Stimulated activated CD4-positive, alpha-beta T cell treated with anti-CD3 and anti-CD28 coated beads, Interleukin-4, amount 100 ng/mL, for 1 hour (primary cell): ENCODE results near the gene AGAP1.

Experiments used
- DNase-seq: peaks from one replicate; pipeline ENCODE4 v3.0.0-alpha.2; 2020

The AGAP1 gene

DNA sequence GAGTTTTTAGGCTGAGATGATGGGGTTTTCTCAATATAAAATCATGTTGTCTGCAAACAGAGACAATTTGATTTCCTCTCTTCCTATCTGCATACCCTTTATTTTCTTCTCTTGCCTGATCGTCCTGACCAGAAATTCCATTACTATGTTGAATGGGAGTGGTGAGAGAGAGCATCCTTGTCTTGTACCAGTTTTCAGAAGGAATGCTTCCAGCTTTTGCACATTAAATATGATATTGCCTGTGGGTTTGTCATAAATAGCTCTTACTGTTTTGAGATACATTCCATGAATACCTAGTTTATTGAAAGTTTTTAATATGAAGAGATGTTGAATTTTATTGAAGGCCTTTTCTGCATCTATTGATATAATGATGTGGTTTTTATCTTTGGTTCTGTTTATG is 492.5 kb downstream of the AGAP1 start:
- DNase-seq = no peak

GRCh38 chr2:235988271-235989015 is 494.6 kb downstream of the AGAP1 start:
- DNase-seq = no peak

- DNase-seq = no peak
Observed at GRCh38 chr2:235989591-235989990, 495.7 kb downstream of the AGAP1 start.

GRCh38 chr2:235990344-235990743 is 496.5 kb downstream of the AGAP1 start:
- no peak for DNase-seq

GRCh38 chr2:235992024-235992423 is 498.2 kb downstream of the AGAP1 start:
- no peak for DNase-seq

DNA sequence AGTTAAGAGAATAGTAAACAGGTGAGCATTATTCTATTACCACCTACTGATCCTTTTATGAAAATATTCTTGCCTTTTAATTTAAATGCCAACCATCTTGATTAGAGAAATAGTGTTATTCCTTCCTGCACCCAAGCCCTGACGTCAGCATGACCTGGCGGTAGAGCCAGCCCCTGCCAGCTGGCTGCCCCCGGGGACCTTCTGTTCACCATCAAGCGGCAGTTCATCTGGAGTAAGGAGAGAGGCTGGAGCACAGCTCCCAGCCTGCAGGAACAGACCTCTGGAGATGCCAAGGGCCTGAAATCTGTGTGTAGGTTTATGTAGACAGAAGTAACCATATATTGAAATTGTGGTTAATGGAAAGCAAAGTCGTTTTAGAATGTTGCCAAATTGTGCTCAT is 502.6 kb downstream of the AGAP1 start:
- DNase-seq = no peak

DNA sequence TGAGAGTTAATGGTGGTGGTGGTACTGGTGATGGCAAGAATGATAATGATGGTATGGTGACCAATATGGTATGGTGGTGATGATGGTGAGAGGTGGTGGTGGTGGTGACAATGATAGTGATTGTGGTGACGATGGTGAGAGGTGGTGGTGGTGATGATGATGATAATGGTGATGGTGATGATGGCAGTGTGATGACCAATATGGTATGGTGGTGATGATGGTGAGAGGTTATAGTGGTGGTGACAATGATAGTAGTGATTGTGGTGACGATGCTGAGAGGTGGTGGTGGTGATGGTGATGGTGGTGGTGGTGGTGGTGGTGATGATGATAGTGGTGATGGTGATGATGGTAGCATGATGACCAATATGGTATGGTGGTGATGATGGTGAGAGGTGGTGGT is 505.2 kb downstream of the AGAP1 start:
- DNase-seq = no peak

GRCh38 chr2:236001166-236001828 is 507.5 kb downstream of the AGAP1 start:
- DNase-seq = no peak

- DNase-seq = no peak
Observed at GRCh38 chr2:236001854-236002253, 508.0 kb downstream of the AGAP1 start.

- DNase-seq = no peak
Observed at GRCh38 chr2:236008006-236008405, 514.2 kb downstream of the AGAP1 start.

DNA sequence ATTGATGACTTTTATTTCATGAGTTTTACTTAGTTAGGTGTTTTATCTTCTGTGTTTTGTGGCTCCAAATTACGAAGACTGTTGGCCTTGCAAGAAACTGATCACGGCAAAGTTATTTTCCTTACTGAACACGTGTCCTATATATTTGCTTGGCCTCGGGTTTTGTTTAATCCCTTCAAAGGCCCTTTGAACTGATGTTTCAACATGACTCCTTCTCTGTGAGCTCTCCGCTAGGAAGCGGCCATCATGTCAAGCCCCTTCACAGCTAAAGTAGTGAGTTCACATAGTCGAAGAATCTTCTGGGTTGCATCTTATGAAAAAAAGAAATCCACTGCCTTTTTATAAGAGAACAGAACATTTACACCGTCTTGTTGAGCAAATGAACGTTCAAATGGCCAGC is 515.0 kb downstream of the AGAP1 start:
- no peak for DNase-seq

DNA sequence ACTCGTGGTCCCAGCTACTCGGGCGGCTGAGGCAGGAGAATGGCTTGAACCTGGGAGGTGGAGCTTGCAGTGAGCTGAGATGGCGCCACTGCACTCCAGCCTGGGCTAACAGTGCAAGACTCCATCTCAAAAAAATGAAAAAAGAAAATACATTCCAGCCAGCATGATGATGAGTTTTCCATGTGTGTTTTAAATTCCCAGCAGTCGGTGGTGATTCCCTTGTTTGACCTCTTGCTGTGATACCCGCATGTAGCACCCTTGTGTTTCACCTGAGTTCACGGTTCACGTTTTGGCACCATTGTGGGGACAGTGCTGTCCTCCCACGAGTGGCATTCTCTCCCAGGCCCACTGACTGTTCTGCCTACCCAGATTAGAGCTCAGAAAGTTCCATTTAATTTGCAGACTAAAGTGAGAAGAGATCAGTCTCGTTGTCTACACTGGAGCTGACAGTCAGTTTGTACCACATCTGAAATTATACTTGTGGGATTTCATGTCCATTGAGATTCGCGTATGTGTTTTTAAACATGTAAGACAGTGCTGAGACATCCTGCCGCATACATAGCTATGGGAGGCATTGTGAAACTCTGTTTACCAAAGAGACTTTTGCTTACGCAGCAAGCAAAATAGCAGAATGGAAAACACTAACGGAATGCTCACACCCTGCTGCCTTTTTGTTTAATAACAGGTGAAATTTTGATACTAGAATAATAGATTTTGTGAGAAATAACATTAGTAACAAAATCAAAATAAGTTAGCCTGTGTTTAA is 517.3 kb downstream of the AGAP1 start:
- DNase-seq = no peak

- DNase-seq = no peak
Observed at GRCh38 chr2:236012155-236012554, 518.3 kb downstream of the AGAP1 start.

DNA sequence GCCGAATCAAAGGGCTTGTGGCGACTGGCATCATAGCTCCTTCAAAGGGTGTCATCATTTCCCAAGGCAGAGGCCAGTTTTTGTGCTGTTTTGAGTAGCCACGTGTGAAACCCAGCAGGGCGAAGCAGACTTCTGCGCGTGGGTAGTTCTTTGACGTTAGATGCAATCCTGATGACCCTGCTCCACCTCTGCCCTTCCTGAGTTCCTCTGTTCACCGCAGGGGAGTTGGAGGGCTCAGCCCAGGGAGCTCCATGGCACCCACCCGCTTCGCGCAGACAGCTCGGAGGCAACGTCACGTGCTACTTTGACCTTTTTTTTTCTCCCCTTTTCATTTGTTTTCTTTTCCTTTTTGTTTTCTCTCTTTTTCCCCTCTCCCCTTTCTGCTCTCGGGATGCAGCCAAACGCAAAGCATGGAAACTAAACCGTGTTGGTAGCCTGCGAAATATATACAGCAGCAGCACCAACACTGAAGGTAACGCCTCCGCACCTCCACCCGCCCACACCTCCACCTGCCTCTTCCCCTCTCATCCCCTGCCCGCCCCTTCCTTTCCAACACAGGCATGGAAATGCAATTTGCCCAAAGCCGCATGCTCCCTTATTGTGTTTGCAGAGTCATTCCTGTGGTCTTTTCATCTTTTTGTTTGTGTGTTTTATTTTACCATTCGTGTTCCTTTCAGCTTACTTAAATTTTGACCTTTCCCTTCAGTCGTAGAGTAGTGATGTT is 520.7 kb downstream of the AGAP1 start:
- DNase-seq = no peak

GRCh38 chr2:236015171-236015570 is 521.3 kb downstream of the AGAP1 start:
- no peak for DNase-seq

- DNase-seq = no peak
Observed at GRCh38 chr2:236016496-236016895, 522.7 kb downstream of the AGAP1 start.

- DNase-seq = no peak
Observed at GRCh38 chr2:236017446-236017845, 523.6 kb downstream of the AGAP1 start.

- DNase-seq = no peak
Observed at GRCh38 chr2:236019434-236019833, 525.6 kb downstream of the AGAP1 start.

GRCh38 chr2:236021499-236022057 is 527.7 kb downstream of the AGAP1 start:
- no peak for DNase-seq

GRCh38 chr2:236022128-236022527 is 528.3 kb downstream of the AGAP1 start:
- no peak for DNase-seq

DNA sequence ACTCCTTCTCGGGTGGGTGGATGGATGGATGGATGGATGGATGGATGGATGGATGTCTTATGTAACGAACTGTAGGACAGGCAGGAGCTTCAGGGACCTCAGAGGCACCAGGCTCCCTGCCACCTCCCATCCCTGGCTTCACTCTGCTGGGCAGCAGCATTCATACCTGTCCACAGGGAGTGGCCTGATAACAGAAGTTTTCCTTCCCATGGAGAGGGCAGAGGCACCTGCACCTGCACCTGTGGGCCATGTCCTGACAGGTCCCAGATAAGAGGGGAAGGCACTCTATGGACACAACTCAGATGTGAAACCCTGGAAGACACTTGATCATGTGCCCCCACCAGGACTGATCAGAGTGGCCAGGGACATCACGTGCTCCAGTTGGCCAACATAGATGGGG is 532.0 kb downstream of the AGAP1 start:
- no peak for DNase-seq

DNA sequence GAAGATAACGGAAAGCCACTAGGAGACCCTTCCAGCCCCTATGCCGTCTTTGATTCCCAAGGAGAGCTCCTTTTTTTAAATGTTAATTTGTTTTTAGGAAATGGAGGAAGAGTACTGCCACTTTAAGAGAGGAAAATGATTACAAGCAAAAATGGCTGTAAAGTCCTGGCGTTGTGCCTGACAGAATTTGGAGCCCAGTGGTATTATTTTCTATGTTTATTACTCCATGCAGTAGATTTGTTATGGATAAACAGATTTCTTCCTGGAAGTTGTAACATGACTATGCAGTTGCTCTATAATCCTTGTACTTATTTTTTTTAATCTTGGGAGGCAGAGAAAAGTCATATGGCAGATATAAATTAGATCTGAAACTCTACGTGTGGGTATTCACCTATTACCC is 533.0 kb downstream of the AGAP1 start:
- no peak for DNase-seq

DNA sequence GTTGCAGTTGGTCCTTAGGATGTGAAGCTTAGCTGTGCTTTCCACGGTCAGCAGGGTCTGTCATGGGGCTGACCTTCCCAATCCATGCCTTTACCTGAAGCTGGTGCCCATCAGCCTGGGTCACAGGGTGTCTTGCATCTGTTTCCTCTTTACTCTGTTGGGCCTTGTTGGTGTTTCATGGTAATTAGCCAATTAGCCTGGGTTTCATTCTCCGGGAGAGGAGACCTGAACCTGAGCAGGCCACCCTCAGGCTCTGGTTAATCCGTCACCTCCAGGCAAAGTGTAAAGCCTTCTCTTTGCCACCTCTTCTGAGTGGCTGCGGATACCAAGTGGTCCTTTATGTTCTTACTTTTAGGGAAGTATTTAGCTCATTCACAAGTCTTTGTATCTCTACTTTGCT is 534.2 kb downstream of the AGAP1 start:
- DNase-seq = no peak
